Activated CD4-positive, alpha-beta memory T cell treated with anti-CD3 and anti-CD28 coated beads for 36 hours (primary cell): ENCODE results near the gene SCPEP1. TPM values are rescaled to one million over a fixed set of nuclear protein-coding genes. Genes with fewer than 3 reads are reported as not detected.
A peak's percentile ranks its signal among the peaks of the same experiment; 100 is the strongest.
"Not testable (repeated sequence)": the region's sequence is repeated elsewhere in the genome, so short reads cannot be mapped to it uniquely, and the experiment has no call there.

Source experiments
- CTCF ChIA-PET: fragments of 350-600 bp; sonication (Branson Sonifier 250); formaldehyde crosslinking; loops from one replicate; lab custom pipeline; 2021; ENCODE audit warnings: antibody characterized with exemption, inconsistent platforms; lab: Charles Lee
- POLR2A ChIA-PET: fragments of 350-600 bp; sonication (Branson Sonifier 250); formaldehyde crosslinking; loops from one replicate; lab custom pipeline; 2021; ENCODE audit warnings: antibody characterized with exemption; lab: Charles Lee
- DNase-seq: peaks from one replicate; pipeline ENCODE4 v3.0.0-alpha.2; 2020
- H3K27ac Mint-ChIP-seq: one replicate; pipeline ENCODE4 v1.8.0; 2021; ENCODE audit warnings: mixed read lengths
- H3K27me3 Mint-ChIP-seq: one replicate; pipeline ENCODE4 v1.8.0; 2021; ENCODE audit warnings: mixed read lengths
- H3K36me3 Mint-ChIP-seq: one replicate; pipeline ENCODE4 v1.8.0; 2021; ENCODE audit warnings: mixed read lengths
- H3K4me1 Mint-ChIP-seq: one replicate; pipeline ENCODE4 v1.8.0; 2021; ENCODE audit warnings: low read depth, mixed read lengths
- H3K4me3 Mint-ChIP-seq: one replicate; pipeline ENCODE4 v1.8.0; 2021; ENCODE audit warnings: mild to moderate bottlenecking, mixed read lengths
- H3K9me3 Mint-ChIP-seq: one replicate; pipeline ENCODE4 v1.8.0; 2021; ENCODE audit warnings: mixed read lengths
- intact Hi-C: fragments of 100-400 bp; cut with micrococcal nuclease; formaldehyde crosslinking; loops from one replicate; pipeline ENCODE4 v1.15.1; 2023
- total RNA-seq, 2 experiments: library from RNA; stranded (reverse); gene quantifications; one replicate each; pipeline ENCODE4 v1.2.3, GENCODE V29; 2021

Gene SCPEP1
- total RNA-seq, 2 experiments from 2014 or later: 17.9 to 24.9 TPM

DNA sequence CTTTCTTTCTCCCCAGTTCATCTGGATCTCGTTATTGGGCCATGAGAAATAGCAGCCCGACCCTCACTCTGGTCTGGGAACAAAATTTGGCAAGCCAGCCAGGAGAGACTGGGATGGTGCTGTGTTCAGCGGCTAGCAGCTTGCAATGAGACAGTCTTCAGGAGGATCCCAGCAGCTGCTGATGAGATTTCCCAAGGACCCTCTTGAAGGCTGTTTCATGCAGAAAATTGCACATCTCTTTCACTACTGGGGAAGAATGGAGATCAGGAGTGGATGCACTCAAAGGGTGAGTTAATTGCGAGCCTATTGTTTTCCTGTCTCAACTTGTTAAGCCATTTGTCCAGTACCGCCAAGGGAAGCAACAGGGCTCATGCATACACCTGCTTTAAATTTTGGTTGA lies 11.6 kb upstream of the SCPEP1 start:
- Mint-ChIP-seq H3K27ac (no peak overlapping the region), H3K27me3 (no peaks in the 10 kb centered on the region), H3K4me3 (no peak overlapping the region), H3K36me3 (no peaks in the 10 kb centered on the region), H3K4me1 (peaks cover 2% of the 10 kb centered on the region), H3K9me3 (no peaks in the 10 kb centered on the region)
- ChIA-PET POLR2A (no interaction called here), CTCF (no interaction called here)
- intact Hi-C loops: loop anchor here (10.0 kb wide), 1 partner anchor 372 kb away; the partner anchor contains the start of gene NOG
- no peak for DNase-seq

- Mint-ChIP-seq H3K4me1 (no peaks in the 10 kb centered on the region), H3K36me3 (no peaks in the 10 kb centered on the region), H3K27ac (no peak overlapping the region), H3K27me3 (no peaks in the 10 kb centered on the region), H3K4me3 (no peak overlapping the region), H3K9me3 (no peaks in the 10 kb centered on the region)
- POLR2A ChIA-PET: no interaction called here
- intact Hi-C loops: no loop called here
- CTCF ChIA-PET: no interaction called here
- DNase-seq: no peak
These were observed 7.0 kb upstream of the SCPEP1 start for GRCh38 chr17:56970974-56971373.

GRCh38 chr17:56972111-56972730 lies 5.7 kb upstream of the SCPEP1 start:
- ChIA-PET POLR2A (no interaction called here), CTCF (interaction anchor here (2.1 kb wide), 1 partner anchor 12 kb away, joined by 4 read pairs; the partner anchor contains the start of gene COIL)
- Mint-ChIP-seq H3K4me3 (no peak overlapping the region), H3K9me3 (no peaks in the 10 kb centered on the region), H3K27ac (no peak overlapping the region), H3K27me3 (no peaks in the 10 kb centered on the region), H3K4me1 (peaks cover 4% of the 10 kb centered on the region), H3K36me3 (no peaks in the 10 kb centered on the region)
- intact Hi-C loops: no loop called here
- DNase-seq: no peak

DNA sequence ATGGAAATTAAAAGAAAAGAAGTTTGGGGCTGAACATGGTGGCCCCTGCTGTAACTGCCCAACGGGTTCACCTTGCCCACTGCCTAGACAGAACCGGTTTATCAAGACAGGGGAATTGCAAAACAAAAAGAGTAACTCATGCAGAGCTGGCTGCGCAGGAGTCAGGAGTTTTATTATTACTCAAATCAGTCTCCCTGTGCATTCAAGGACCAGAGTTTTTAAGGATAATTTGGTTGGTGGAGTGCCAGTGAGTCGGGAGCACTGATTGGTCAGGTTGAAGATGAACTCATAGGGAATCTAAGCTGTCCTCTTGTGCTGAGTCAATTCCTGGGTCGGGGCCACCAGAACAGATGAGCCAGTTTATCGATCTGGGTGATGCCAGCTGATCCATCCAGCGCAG lies 4.4 kb upstream of the SCPEP1 start:
- Mint-ChIP-seq H3K27ac (no peak overlapping the region), H3K9me3 (no peaks in the 10 kb centered on the region), H3K4me1 (peaks cover 10% of the 10 kb centered on the region), H3K36me3 (no peaks in the 10 kb centered on the region), H3K4me3 (no peak overlapping the region), H3K27me3 (no peaks in the 10 kb centered on the region)
- no peak for DNase-seq
- POLR2A ChIA-PET: no interaction called here
- intact Hi-C loops: no loop called here
- CTCF ChIA-PET: interaction anchor here (2.1 kb wide), 1 partner anchor 13 kb away, joined by 4 read pairs; the partner anchor contains the start of gene COIL

DNA sequence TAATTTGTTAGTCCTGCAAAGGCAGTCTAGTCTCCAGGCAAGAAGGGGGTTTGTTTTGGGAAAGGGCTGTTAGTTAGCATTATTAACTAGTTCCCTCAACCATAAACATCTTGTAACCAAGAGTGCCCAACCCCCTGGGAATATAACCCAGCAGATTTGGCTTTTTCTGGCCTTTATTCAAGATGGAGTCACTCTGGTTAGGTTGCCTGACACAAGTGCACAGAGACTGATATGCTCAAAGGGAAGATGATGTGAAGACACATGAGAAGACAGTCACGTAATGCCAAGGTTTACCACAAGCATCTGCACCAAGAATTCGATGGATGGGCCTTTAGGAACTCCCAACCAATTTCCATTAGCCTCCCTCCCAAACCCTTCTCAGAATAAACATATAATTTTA lies 3.9 kb upstream of the SCPEP1 start:
- intact Hi-C loops: no loop called here
- Mint-ChIP-seq H3K4me3 (no peak overlapping the region), H3K36me3 (no peaks in the 10 kb centered on the region), H3K27me3 (no peaks in the 10 kb centered on the region), H3K27ac (no peak overlapping the region), H3K9me3 (no peaks in the 10 kb centered on the region), H3K4me1 (peaks cover 16% of the 10 kb centered on the region)
- ChIA-PET POLR2A (interaction anchor here (0.6 kb wide), 1 partner anchor 13 kb away, joined by 3 read pairs; no protein-coding TSS in a partner anchor), CTCF (no interaction called here)
- DNase-seq: no peak

- Mint-ChIP-seq H3K36me3 (no peaks in the 10 kb centered on the region), H3K4me3 (no peak overlapping the region), H3K27me3 (no peaks in the 10 kb centered on the region), H3K9me3 (no peaks in the 10 kb centered on the region), H3K4me1 (peaks cover 18% of the 10 kb centered on the region), H3K27ac (no peak overlapping the region)
- DNase-seq: no peak
- ChIA-PET CTCF (interaction anchor here (1.3 kb wide), 1 partner anchor 15 kb away, joined by 4 read pairs; the partner anchor contains the start of gene COIL), POLR2A (no interaction called here)
- intact Hi-C loops: loop anchor here (5.0 kb wide), 1 partner anchor 37 kb away; no protein-coding TSS in a partner anchor
These were observed 2.3 kb upstream of the SCPEP1 start for GRCh38 chr17:56975656-56976055.

DNA sequence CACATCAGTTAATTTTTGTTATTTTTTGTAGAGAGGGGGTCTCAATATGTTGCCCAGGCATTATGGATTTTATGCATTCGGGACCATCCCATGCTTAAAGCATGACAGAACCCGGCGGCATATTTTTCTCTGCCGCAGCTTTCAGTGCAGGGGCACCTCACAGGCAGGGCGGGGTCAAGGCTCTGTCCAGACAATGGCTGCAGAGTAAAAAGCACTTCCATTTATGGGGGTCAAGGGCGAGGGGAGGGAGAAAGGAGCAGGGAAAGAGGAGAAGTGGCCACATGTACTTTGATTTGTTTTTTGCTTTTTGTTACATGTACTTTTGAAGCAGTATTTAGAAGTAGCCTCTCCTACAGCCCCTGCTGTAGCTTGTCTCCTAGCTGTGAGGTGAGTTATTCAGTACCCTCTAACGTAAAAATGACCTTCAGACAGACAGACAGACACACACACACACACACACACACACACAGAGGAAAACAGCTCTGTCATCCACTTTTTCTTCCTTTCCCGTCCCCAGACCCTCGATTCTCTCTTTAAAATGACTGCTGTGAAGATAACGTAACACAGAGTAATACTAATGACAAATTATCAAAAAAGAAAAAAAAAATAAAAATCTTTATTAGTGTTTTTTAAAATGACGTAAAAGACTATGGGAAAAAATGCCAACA lies 856 bp upstream of the SCPEP1 start:
- no peak for DNase-seq
- H3K4me1 Mint-ChIP-seq: peaks cover 18% of the 10 kb centered on the region
- ChIA-PET POLR2A (interaction anchor here (0.9 kb wide), 1 partner anchor 63 kb away, joined by 3 read pairs; the partner anchor contains the start of gene TRIM25), CTCF (interaction anchor here (0.7 to 2.1 kb wide), 5 partner anchors 16 to 463 kb away, joined by 3 to 5 read pairs (median 4); partner anchors contain the start of gene COIL)
- no peaks in the 10 kb centered on the region for H3K9me3 Mint-ChIP-seq
- H3K27ac Mint-ChIP-seq: no peak overlapping the region
- H3K36me3 Mint-ChIP-seq: peaks cover under 1% of the 10 kb centered on the region
- H3K4me3 Mint-ChIP-seq: peak overlapping the region; percentile 54
- H3K27me3 Mint-ChIP-seq: no peaks in the 10 kb centered on the region
- intact Hi-C loops: loop anchor here (5.0 kb wide), 1 partner anchor 35 kb away; no protein-coding TSS in a partner anchor

GRCh38 chr17:56978441-56979090 lies 635 bp downstream of the SCPEP1 start:
- ChIA-PET POLR2A (interaction anchor here (0.6 to 1.5 kb wide), 5 partner anchors 10 to 145 kb away, joined by 3 to 6 read pairs (median 3); partner anchors contain the start of genes AKAP1, C17orf67 and DGKE), CTCF (interaction anchor here (0.7 to 2.1 kb wide), 6 partner anchors 14 to 519 kb away, joined by 3 to 8 read pairs (median 5); no protein-coding TSS in a partner anchor)
- H3K4me1 Mint-ChIP-seq: peaks cover 18% of the 10 kb centered on the region
- peak overlapping the region; percentile 77 for H3K27ac Mint-ChIP-seq
- no peaks in the 10 kb centered on the region for H3K9me3 Mint-ChIP-seq
- intact Hi-C loops: loop anchor here (1.0 to 5.0 kb wide), 3 partner anchors 17 to 107 kb away; partner anchors contain the start of genes AKAP1 and COIL
- H3K36me3 Mint-ChIP-seq: peaks cover 2% of the 10 kb centered on the region
- no peaks in the 10 kb centered on the region for H3K27me3 Mint-ChIP-seq
- H3K4me3 Mint-ChIP-seq: peak overlapping the region; percentile 94
- no peak for DNase-seq

- Mint-ChIP-seq H3K4me1 (peaks cover 18% of the 10 kb centered on the region), H3K27ac (peak overlapping the region; percentile 77), H3K9me3 (no peaks in the 10 kb centered on the region), H3K4me3 (peak overlapping the region; percentile 94), H3K36me3 (peaks cover 2% of the 10 kb centered on the region), H3K27me3 (no peaks in the 10 kb centered on the region)
- CTCF ChIA-PET: interaction anchor here (0.7 to 2.1 kb wide), 4 partner anchors 32 to 520 kb away, joined by 3 to 8 read pairs (median 5); no protein-coding TSS in a partner anchor
- no peak for DNase-seq
- intact Hi-C loops: loop anchor here (5.0 kb wide), 1 partner anchor 33 kb away; no protein-coding TSS in a partner anchor
- POLR2A ChIA-PET: interaction anchor here (1.5 kb wide), 1 partner anchor 107 kb away, joined by 6 read pairs; the partner anchor contains the start of gene AKAP1
These were observed 1.2 kb downstream of the SCPEP1 start for GRCh38 chr17:56979091-56979480.

- CTCF ChIA-PET, H3K27ac Mint-ChIP-seq, H3K9me3 Mint-ChIP-seq, DNase-seq, POLR2A ChIA-PET, H3K36me3 Mint-ChIP-seq, H3K4me3 Mint-ChIP-seq, intact Hi-C loops, H3K27me3 Mint-ChIP-seq: not testable (repeated sequence)
- peaks cover 18% of the 10 kb centered on the region for H3K4me1 Mint-ChIP-seq
These were observed 2.6 kb downstream of the SCPEP1 start for GRCh38 chr17:56980526-56980925.

DNA sequence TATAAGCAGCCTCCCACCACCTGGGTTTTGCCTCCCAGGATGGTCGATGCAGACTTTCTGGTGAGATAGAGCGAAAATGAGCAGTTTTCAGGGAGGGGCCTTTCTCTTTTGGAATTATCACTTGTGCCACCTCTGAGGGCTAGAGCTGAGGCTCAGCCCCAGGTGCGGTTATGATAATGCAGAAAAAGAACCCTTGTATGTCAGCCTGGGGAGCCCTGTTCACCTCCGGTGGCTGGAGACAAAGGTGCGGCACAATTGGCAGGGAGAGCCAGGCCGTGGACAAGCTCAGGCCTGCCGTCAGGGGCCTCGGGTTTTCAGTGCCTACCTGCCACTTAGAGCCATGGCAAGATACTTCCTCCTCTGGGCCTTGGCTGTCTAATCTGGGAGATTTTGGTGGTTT lies 4.4 kb downstream of the SCPEP1 start:
- ChIA-PET POLR2A (no interaction called here), CTCF (interaction anchor here (0.6 to 0.7 kb wide), 2 partner anchors 30 to 34 kb away, joined by 3 read pairs; no protein-coding TSS in a partner anchor)
- Mint-ChIP-seq H3K27me3 (no peaks in the 10 kb centered on the region), H3K4me3 (no peak overlapping the region), H3K27ac (no peak overlapping the region), H3K4me1 (peaks cover 13% of the 10 kb centered on the region), H3K36me3 (peaks cover 11% of the 10 kb centered on the region), H3K9me3 (no peaks in the 10 kb centered on the region)
- DNase-seq: no peak
- intact Hi-C loops: no loop called here
